Mammary epithelial cell (primary cell): Measurements from ENCODE around the gene RNF208.

Source experiments
- EZH2 ChIP-seq: IDR thresholded peaks from 2 replicates; pipeline ENCODE4 v1.6.1; 2012; ENCODE audit warnings: low read length, inconsistent platforms, borderline replicate concordance
- TF ChIP-seq, protein P1 (sequence below), 2 donors: IDR thresholded peaks in 1 of 2; conservative IDR thresholded peaks in 1 of 2; 2 replicates each; pipeline ENCODE4 v1.5.1; 2011 to 2012; ENCODE audit warnings: inconsistent platforms in 2 of 2, low read length in 2 of 2, mild to moderate bottlenecking in 2 of 2, control low read depth in 1 of 2, low read depth in 1 of 2; ENCODE audit not compliant: insufficient read depth in 1 of 2; ENCODE audit errors: extremely low read depth in 1 of 2

DNA sequence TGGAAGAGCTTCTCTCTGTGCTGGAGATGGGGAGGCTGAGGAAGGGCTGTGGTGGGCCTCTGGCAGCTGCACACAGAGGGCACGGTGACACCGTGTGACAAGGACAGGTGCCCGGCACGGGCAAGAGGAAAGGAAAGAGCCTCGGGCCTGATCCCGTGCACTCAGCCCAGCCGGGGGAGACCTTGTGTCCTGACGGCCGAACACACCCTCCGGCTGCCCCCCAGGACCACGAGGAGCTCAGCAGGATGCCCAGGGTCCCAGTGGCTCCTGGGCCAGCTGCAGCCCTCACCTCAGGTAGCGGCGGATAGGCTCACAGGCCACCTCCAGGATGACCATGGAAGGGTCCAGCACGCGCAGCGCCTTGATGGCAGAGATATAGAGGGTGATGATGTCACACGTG lies 39.2 kb downstream of the RNF208 start:
- TF ChIP-seq, protein P1, sequence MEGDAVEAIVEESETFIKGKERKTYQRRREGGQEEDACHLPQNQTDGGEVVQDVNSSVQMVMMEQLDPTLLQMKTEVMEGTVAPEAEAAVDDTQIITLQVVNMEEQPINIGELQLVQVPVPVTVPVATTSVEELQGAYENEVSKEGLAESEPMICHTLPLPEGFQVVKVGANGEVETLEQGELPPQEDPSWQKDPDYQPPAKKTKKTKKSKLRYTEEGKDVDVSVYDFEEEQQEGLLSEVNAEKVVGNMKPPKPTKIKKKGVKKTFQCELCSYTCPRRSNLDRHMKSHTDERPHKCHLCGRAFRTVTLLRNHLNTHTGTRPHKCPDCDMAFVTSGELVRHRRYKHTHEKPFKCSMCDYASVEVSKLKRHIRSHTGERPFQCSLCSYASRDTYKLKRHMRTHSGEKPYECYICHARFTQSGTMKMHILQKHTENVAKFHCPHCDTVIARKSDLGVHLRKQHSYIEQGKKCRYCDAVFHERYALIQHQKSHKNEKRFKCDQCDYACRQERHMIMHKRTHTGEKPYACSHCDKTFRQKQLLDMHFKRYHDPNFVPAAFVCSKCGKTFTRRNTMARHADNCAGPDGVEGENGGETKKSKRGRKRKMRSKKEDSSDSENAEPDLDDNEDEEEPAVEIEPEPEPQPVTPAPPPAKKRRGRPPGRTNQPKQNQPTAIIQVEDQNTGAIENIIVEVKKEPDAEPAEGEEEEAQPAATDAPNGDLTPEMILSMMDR (conservative IDR thresholded peaks at IDR 0.05 in 1 of 2, IDR thresholded peaks at IDR 0.05 in 1 of 2; ENCODE audit: extremely low read depth in 1 of 2, insufficient read depth in 1 of 2, low read depth in 1 of 2, low read length in 2 of 2), result no peak
- TF ChIP-seq EZH2, result no peak
